ENCODE data around the gene CCDC146.

CCDC146 gene

DNA sequence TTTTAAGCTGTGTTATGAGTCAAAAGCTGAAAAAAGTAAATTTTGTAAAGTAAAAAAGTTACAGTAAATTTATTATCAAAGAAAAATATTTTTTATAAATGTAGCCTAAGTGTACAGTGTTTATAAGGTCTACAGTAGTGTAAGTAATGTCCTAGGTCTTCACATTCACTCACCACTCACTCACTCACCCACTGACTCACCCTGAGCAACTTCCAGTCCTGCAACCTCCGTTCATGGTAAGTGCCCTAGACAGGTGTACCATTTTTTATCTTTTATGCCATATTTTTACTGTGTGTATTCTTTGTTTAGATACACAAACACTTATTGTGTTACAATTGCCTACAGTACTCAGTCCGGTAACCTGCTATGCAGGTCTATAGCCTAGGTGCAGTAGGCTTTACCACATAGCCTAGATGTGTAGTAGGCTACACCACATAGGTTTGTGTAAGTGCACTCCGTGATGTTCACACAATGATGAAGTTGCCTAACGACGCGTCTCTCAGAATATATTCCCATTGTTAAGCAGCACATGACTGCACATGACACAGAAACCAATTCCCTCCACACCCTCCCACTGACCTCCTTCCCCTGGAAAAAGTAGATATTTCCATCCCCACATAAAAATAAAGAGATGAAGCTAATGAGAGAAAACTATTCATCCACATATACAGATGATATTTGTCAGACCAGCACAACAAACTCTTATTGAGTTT is 122.0 kb downstream of the CCDC146 start:
- Histone ChIP-seq H3K9ac (ENCODE audit: low read length) (no peak overlapping the region), H3K4me3 (ENCODE audit: low read length) (no peak overlapping the region), H3K27me3 (ENCODE audit: control insufficient read depth, insufficient read depth, low read length) (no peaks in the 10 kb centered on the region), H3K9me3 (ENCODE audit: control insufficient read depth, low read length) (no peaks in the 10 kb centered on the region), H3K4me1 (ENCODE audit: control insufficient read depth, insufficient read depth, low read length) (no peaks in the 10 kb centered on the region), H3K36me3 (ENCODE audit: control insufficient read depth, insufficient read depth, low read length) (no peaks in the 10 kb centered on the region)

DNA sequence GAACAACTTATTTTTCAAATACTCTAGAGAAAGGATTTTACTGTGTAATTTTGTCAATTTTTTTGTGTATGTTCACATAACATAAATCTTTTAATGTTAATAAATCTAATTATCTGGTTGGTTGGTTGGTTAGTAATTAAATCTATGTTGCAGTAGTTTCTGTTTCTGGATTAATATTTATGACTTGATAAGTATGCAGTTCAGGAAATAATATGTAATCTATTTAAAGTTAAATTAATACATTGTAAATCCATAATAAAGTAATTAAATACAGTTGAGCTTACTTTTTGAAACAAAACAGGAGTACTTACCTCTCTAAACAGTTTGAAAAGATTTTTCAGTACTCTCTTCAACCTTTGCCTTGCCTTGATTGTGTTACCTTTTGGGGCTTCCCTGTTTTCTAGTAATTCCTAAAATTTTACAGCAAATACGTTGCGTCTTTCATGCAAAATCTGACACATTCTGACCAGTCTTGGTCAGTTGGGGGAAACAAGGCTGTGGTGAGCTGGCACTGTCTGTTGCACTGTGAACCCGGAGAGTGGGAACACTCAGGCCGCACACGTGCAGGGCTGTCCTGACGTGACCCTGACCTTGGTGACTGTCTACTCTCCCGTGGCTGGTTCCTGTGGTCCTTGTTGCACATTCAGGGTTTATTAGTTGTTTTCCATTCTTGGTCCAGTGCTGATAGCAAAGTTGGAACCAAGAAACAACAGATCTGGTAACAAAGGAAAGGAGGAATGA is 122.8 kb downstream of the CCDC146 start:
- Histone ChIP-seq H3K4me1 (ENCODE audit: control insufficient read depth, insufficient read depth, low read length) (no peaks in the 10 kb centered on the region), H3K27me3 (ENCODE audit: control insufficient read depth, insufficient read depth, low read length) (no peaks in the 10 kb centered on the region), H3K36me3 (ENCODE audit: control insufficient read depth, insufficient read depth, low read length) (no peaks in the 10 kb centered on the region), H3K9me3 (ENCODE audit: control insufficient read depth, low read length) (no peaks in the 10 kb centered on the region), H3K4me3 (ENCODE audit: low read length) (no peak overlapping the region), H3K9ac (ENCODE audit: low read length) (no peak overlapping the region)

GRCh38 chr7:77246026-77246640 is 123.7 kb downstream of the CCDC146 start:
- no peak overlapping the region for H3K4me3 ChIP-seq (ENCODE audit: low read length)
- H3K27me3 ChIP-seq (ENCODE audit: control insufficient read depth, insufficient read depth, low read length): no peaks in the 10 kb centered on the region
- no peaks in the 10 kb centered on the region for H3K36me3 ChIP-seq (ENCODE audit: control insufficient read depth, insufficient read depth, low read length)
- H3K9me3 ChIP-seq (ENCODE audit: control insufficient read depth, low read length): no peaks in the 10 kb centered on the region
- no peaks in the 10 kb centered on the region for H3K4me1 ChIP-seq (ENCODE audit: control insufficient read depth, insufficient read depth, low read length)
- H3K9ac ChIP-seq (ENCODE audit: low read length): no peak overlapping the region

GRCh38 chr7:77247206-77247850 is 124.9 kb downstream of the CCDC146 start:
- no peaks in the 10 kb centered on the region for H3K27me3 ChIP-seq (ENCODE audit: control insufficient read depth, insufficient read depth, low read length)
- H3K4me1 ChIP-seq (ENCODE audit: control insufficient read depth, insufficient read depth, low read length): no peaks in the 10 kb centered on the region
- no peaks in the 10 kb centered on the region for H3K36me3 ChIP-seq (ENCODE audit: control insufficient read depth, insufficient read depth, low read length)
- H3K9me3 ChIP-seq (ENCODE audit: control insufficient read depth, low read length): no peaks in the 10 kb centered on the region
- no peak overlapping the region for H3K9ac ChIP-seq (ENCODE audit: low read length)
- H3K4me3 ChIP-seq (ENCODE audit: low read length): no peak overlapping the region

GRCh38 chr7:77248154-77248553 is 125.7 kb downstream of the CCDC146 start:
- H3K9me3 ChIP-seq (ENCODE audit: control insufficient read depth, low read length): no peaks in the 10 kb centered on the region
- H3K36me3 ChIP-seq (ENCODE audit: control insufficient read depth, insufficient read depth, low read length): no peaks in the 10 kb centered on the region
- H3K9ac ChIP-seq (ENCODE audit: low read length): no peak overlapping the region
- no peak overlapping the region for H3K4me3 ChIP-seq (ENCODE audit: low read length)
- no peaks in the 10 kb centered on the region for H3K27me3 ChIP-seq (ENCODE audit: control insufficient read depth, insufficient read depth, low read length)
- no peaks in the 10 kb centered on the region for H3K4me1 ChIP-seq (ENCODE audit: control insufficient read depth, insufficient read depth, low read length)

DNA sequence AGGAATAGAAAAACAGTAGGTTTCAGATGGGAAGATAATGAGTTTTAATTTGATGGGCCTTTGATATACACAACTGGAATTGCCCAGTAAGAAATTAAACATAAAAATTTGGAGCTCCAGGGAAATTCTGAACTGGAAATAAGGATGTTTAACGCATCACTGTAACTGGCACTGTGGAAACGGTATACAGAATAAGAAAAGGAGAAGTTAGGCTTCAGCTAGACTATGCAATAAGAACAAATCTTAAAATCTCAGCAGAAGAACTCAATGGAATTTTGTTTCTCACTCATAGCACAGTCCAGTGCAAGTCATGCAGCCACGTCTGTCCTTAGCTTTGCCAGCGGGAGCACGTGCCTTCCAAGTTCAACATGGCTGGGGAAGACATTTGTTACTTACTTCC is 130.1 kb downstream of the CCDC146 start:
- Histone ChIP-seq H3K4me3 (ENCODE audit: low read length) (no peak overlapping the region), H3K9me3 (ENCODE audit: control insufficient read depth, low read length) (no peaks in the 10 kb centered on the region), H3K36me3 (ENCODE audit: control insufficient read depth, insufficient read depth, low read length) (no peaks in the 10 kb centered on the region), H3K27me3 (ENCODE audit: control insufficient read depth, insufficient read depth, low read length) (no peaks in the 10 kb centered on the region), H3K4me1 (ENCODE audit: control insufficient read depth, insufficient read depth, low read length) (no peaks in the 10 kb centered on the region), H3K9ac (ENCODE audit: low read length) (no peak overlapping the region)

DNA sequence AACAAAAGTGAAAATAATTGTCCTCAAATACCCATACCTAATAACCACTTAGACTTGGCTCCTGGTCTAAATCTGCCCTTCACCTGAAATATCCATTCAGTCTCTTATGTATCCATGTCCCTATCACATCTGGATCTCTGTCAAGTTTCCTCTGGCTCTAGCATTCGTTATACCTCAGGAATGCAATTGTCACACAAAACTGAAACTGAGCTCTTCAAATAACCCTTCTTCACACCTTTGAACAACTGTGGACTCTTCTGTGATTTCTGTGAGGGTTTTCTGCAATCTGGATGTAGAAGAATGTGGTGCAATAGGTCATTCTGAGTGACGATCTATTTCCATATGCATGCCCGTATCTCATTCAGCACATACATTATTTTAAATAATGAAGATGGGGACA is 130.7 kb downstream of the CCDC146 start:
- H3K9me3 ChIP-seq (ENCODE audit: control insufficient read depth, low read length): no peaks in the 10 kb centered on the region
- no peaks in the 10 kb centered on the region for H3K4me1 ChIP-seq (ENCODE audit: control insufficient read depth, insufficient read depth, low read length)
- H3K27me3 ChIP-seq (ENCODE audit: control insufficient read depth, insufficient read depth, low read length): no peaks in the 10 kb centered on the region
- no peak overlapping the region for H3K9ac ChIP-seq (ENCODE audit: low read length)
- no peak overlapping the region for H3K4me3 ChIP-seq (ENCODE audit: low read length)
- H3K36me3 ChIP-seq (ENCODE audit: control insufficient read depth, insufficient read depth, low read length): no peaks in the 10 kb centered on the region

GRCh38 chr7:77254429-77254828 is 132.0 kb downstream of the CCDC146 start:
- no peak overlapping the region for H3K4me3 ChIP-seq (ENCODE audit: low read length)
- H3K9me3 ChIP-seq (ENCODE audit: control insufficient read depth, low read length): no peaks in the 10 kb centered on the region
- H3K27me3 ChIP-seq (ENCODE audit: control insufficient read depth, insufficient read depth, low read length): no peaks in the 10 kb centered on the region
- no peaks in the 10 kb centered on the region for H3K36me3 ChIP-seq (ENCODE audit: control insufficient read depth, insufficient read depth, low read length)
- H3K9ac ChIP-seq (ENCODE audit: low read length): no peak overlapping the region
- H3K4me1 ChIP-seq (ENCODE audit: control insufficient read depth, insufficient read depth, low read length): no peaks in the 10 kb centered on the region

- no peaks in the 10 kb centered on the region for H3K36me3 ChIP-seq (ENCODE audit: control insufficient read depth, insufficient read depth, low read length)
- no peaks in the 10 kb centered on the region for H3K27me3 ChIP-seq (ENCODE audit: control insufficient read depth, insufficient read depth, low read length)
- H3K9ac ChIP-seq (ENCODE audit: low read length): no peak overlapping the region
- no peaks in the 10 kb centered on the region for H3K9me3 ChIP-seq (ENCODE audit: control insufficient read depth, low read length)
- no peak overlapping the region for H3K4me3 ChIP-seq (ENCODE audit: low read length)
- no peaks in the 10 kb centered on the region for H3K4me1 ChIP-seq (ENCODE audit: control insufficient read depth, insufficient read depth, low read length)
These were observed 132.5 kb downstream of the CCDC146 start for GRCh38 chr7:77254915-77255314.

DNA sequence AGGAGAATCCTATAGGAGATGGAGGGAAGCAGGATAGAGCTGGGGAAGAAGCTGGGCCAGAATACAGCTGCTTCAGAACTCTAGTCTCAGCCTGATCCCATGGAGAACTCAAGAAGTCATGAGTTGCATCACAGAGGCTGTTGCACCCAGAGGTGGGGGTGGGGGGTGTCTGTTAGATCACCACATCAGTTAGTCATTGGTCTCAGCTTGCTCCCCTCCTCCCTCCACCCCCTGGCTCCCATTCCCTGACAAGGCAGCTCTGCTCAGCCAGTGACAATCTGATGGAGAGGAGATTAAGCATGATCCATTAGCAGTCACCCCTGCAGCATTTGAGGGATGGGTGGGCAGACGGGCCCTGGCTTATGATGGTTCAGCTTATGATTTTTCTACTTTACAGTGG is 135.6 kb downstream of the CCDC146 start:
- no peaks in the 10 kb centered on the region for H3K36me3 ChIP-seq (ENCODE audit: control insufficient read depth, insufficient read depth, low read length)
- no peaks in the 10 kb centered on the region for H3K27me3 ChIP-seq (ENCODE audit: control insufficient read depth, insufficient read depth, low read length)
- H3K9me3 ChIP-seq (ENCODE audit: control insufficient read depth, low read length): no peaks in the 10 kb centered on the region
- no peaks in the 10 kb centered on the region for H3K4me1 ChIP-seq (ENCODE audit: control insufficient read depth, insufficient read depth, low read length)
- no peak overlapping the region for H3K9ac ChIP-seq (ENCODE audit: low read length)
- no peak overlapping the region for H3K4me3 ChIP-seq (ENCODE audit: low read length)

DNA sequence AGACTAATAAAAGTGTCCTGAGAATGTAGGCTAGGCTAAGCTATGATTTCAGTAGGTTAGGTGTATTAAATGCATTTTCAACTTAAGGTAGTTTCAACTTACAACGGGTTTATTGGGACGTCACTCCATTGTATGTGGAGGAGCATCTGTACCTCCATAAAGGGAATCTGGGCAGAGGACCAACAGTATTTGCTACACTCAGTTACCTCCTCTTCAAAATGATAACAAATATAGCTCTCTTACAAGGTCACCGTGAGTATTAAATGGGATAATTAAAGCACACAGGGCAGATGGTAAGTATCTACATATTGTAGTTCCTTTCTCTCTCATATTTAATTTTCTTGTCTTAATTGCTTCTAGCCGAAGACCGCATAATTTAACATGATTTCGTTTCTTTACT is 136.2 kb downstream of the CCDC146 start:
- no peaks in the 10 kb centered on the region for H3K9me3 ChIP-seq (ENCODE audit: control insufficient read depth, low read length)
- H3K27me3 ChIP-seq (ENCODE audit: control insufficient read depth, insufficient read depth, low read length): no peaks in the 10 kb centered on the region
- H3K9ac ChIP-seq (ENCODE audit: low read length): no peak overlapping the region
- no peak overlapping the region for H3K4me3 ChIP-seq (ENCODE audit: low read length)
- no peaks in the 10 kb centered on the region for H3K36me3 ChIP-seq (ENCODE audit: control insufficient read depth, insufficient read depth, low read length)
- no peaks in the 10 kb centered on the region for H3K4me1 ChIP-seq (ENCODE audit: control insufficient read depth, insufficient read depth, low read length)

- no peaks in the 10 kb centered on the region for H3K27me3 ChIP-seq (ENCODE audit: control insufficient read depth, insufficient read depth, low read length)
- no peaks in the 10 kb centered on the region for H3K36me3 ChIP-seq (ENCODE audit: control insufficient read depth, insufficient read depth, low read length)
- H3K4me1 ChIP-seq (ENCODE audit: control insufficient read depth, insufficient read depth, low read length): no peaks in the 10 kb centered on the region
- H3K9ac ChIP-seq (ENCODE audit: low read length): no peak overlapping the region
- H3K9me3 ChIP-seq (ENCODE audit: control insufficient read depth, low read length): no peaks in the 10 kb centered on the region
- H3K4me3 ChIP-seq (ENCODE audit: low read length): no peak overlapping the region
These were observed 139.9 kb downstream of the CCDC146 start for GRCh38 chr7:77262316-77262715.
